GM12878 (cell line): Measurements from ENCODE around the gene MCRIP2. TPM values are rescaled to one million over a fixed set of nuclear protein-coding genes. Genes with fewer than 3 reads are reported as not detected.
A peak's percentile ranks its signal among the peaks of the same experiment; 100 is the strongest.

Source experiments
- ATAC-seq: fragments of 200-7000 bp; cut with Tn5 transposase; 3 replicates; pipeline ENCODE4 v1.9.1; 2020; ENCODE audit warnings: mild to moderate bottlenecking, moderate library complexity
- BruUV-seq: library from RNA; stranded (reverse); fragments of 400-500 nt; replicated peaks from 2 replicates; lab custom pipeline; 2021; lab: Mats Ljungman, UMichigan
- CTCF ChIA-PET: fragments of 300-600 bp; sonication (Branson Sonifier 250); formaldehyde crosslinking; extraction: SDS; loops from one replicate; lab custom pipeline; 2021; ENCODE audit warnings: inconsistent platforms; lab: Yijun Ruan, JAX
- POLR2A ChIA-PET: fragments of 350-600 bp; formaldehyde crosslinking; extraction: SDS; loops from one replicate; lab custom pipeline; 2021; ENCODE audit warnings: inconsistent platforms; lab: Charles Lee
- RAD21 ChIA-PET: fragments of 300-600 bp; sonication (Branson Sonifier 250); formaldehyde crosslinking; loops from one replicate; lab custom pipeline; 2023; ENCODE audit warnings: antibody characterized with exemption; ENCODE audit not compliant: unreplicated experiment; lab: Charles Lee
- SMC1A ChIA-PET: fragments of 300-600 bp; sonication (Branson Sonifier 250); formaldehyde crosslinking; loops from one replicate; lab custom pipeline; 2023; ENCODE audit not compliant: unreplicated experiment, uncharacterized antibody; lab: Charles Lee
- DNase-seq: peaks from one replicate; pipeline ENCODE4 v3.0.0-alpha.2; 2011; ENCODE audit warnings: low read depth, low spot score
- FAIRE-seq: peaks from 3 replicates; lab custom pipeline; 2011; peaks lifted over from hg19 to GRCh38; lab: Jason Lieb, UNC
- H2AFZ ChIP-seq: 2 replicates; pipeline ENCODE4 v1.6.0; 2011; ENCODE audit warnings: low read depth, low read length, control low read depth; ENCODE audit not compliant: control insufficient read depth
- H3K27ac ChIP-seq: 2 replicates; pipeline ENCODE4 v1.5.1; 2011; ENCODE audit warnings: control low read depth; ENCODE audit not compliant: control insufficient read depth, insufficient read depth
- H3K27me3 ChIP-seq, 2 experiments: replicated peaks in 1 of 2; 2 replicates each; pipeline versions ENCODE4 v1.6.0 to v1.6.1; 2011; ENCODE audit warnings: low read length in 1 of 2; ENCODE audit not compliant: control insufficient read depth in 2 of 2, insufficient read depth in 2 of 2
- H3K36me3 ChIP-seq, 2 experiments: 2 replicates each; pipeline ENCODE4 v1.5.1; 2011; ENCODE audit warnings: low read length in 1 of 2; ENCODE audit not compliant: control insufficient read depth in 2 of 2, insufficient read depth in 2 of 2
- H3K4me1 ChIP-seq: 2 replicates; pipeline ENCODE4 v1.6.1; 2011; ENCODE audit warnings: mild to moderate bottlenecking, low read length, moderate library complexity, mixed read lengths; ENCODE audit not compliant: control insufficient read depth, insufficient read depth
- H3K4me2 ChIP-seq: 2 replicates; pipeline ENCODE4 v1.6.0; 2011; ENCODE audit warnings: control low read depth; ENCODE audit not compliant: control insufficient read depth, insufficient read depth
- H3K4me3 ChIP-seq: fragments of 200-600 bp; sonication (generic); 2 replicates; pipeline ENCODE4 v1.5.1; 2016
- H3K79me2 ChIP-seq: 2 replicates; pipeline ENCODE4 v1.6.0; 2011; ENCODE audit warnings: low read length; ENCODE audit not compliant: control insufficient read depth, insufficient read depth
- H3K9ac ChIP-seq: 2 replicates; pipeline ENCODE4 v1.8.0; 2011; ENCODE audit warnings: low read length, control low read depth, mixed read lengths; ENCODE audit not compliant: control insufficient read depth, insufficient read depth
- H3K9me3 ChIP-seq: replicated peaks from 3 replicates; pipeline ENCODE4 v1.5.1; 2011; ENCODE audit warnings: mild to moderate bottlenecking, low read length; ENCODE audit not compliant: control insufficient read depth, insufficient read depth
- H4K20me1 ChIP-seq: 2 replicates; pipeline ENCODE4 v1.6.0; 2011; ENCODE audit not compliant: control insufficient read depth, insufficient read depth
- BACH1 ChIP-seq: fragments of 450-650 bp; IDR thresholded peaks from 2 replicates; pipeline ENCODE4 v1.6.1; 2017; ENCODE audit warnings: mild to moderate bottlenecking, borderline replicate concordance
- CBX3 ChIP-seq: fragments of 200-600 bp; sonication (generic); IDR thresholded peaks from 2 replicates; pipeline ENCODE4 v1.6.1; 2016; ENCODE audit warnings: low read depth, borderline replicate concordance
- CEBPB ChIP-seq, 2 experiments: fragments of 150-350 bp in 1 of 2; IDR thresholded peaks; 2 replicates each; pipeline ENCODE4 v1.6.1; 2012 to 2014; ENCODE audit warnings: low read depth in 2 of 2, low read length in 2 of 2, borderline replicate concordance in 1 of 2, inconsistent platforms in 1 of 2
- EP300 ChIP-seq, 2 experiments: fragments of 150-350 bp in 1 of 2; IDR thresholded peaks; 2 replicates each; pipeline ENCODE4 v1.6.1; 2011 to 2012; ENCODE audit warnings: low read depth in 2 of 2, low read length in 2 of 2, borderline replicate concordance in 1 of 2, improper control_type of control experiment in 1 of 2, inconsistent platforms in 1 of 2; ENCODE audit not compliant: control insufficient read depth in 1 of 2
- GABPA ChIP-seq: IDR thresholded peaks from 2 replicates; pipeline ENCODE4 v1.6.1; 2014; ENCODE audit warnings: antibody characterized with exemption, low read depth, mild to moderate bottlenecking, inconsistent platforms
- HDAC6 ChIP-seq: fragments of 200-600 bp; sonication (generic); IDR thresholded peaks from one replicate; pipeline ENCODE4 v1.8.0; 2017; ENCODE audit warnings: antibody characterized with exemption; ENCODE audit not compliant: unreplicated experiment
- NBN ChIP-seq: fragments of 450-650 bp; IDR thresholded peaks from 2 replicates; pipeline ENCODE4 v1.6.1; 2016
- RAD21 ChIP-seq: IDR thresholded peaks from 2 replicates; pipeline ENCODE4 v1.6.1; 2011; ENCODE audit warnings: mild to moderate bottlenecking, low read depth, low read length, moderate library complexity; ENCODE audit not compliant: insufficient read depth
- RELA ChIP-seq: fragments of 450-650 bp; IDR thresholded peaks from 2 replicates; pipeline ENCODE4 v1.8.0; 2014; ENCODE audit warnings: borderline replicate concordance; ENCODE audit not compliant: partially characterized antibody
- RELB ChIP-seq: fragments of 450-650 bp; IDR thresholded peaks from 2 replicates; pipeline ENCODE4 v1.6.1; 2017; ENCODE audit warnings: low read depth, mild to moderate bottlenecking, moderate library complexity
- RUNX3 ChIP-seq: IDR thresholded peaks from 2 replicates; pipeline ENCODE4 v1.6.1; 2012; ENCODE audit warnings: low read length, inconsistent platforms
- SMAD1 ChIP-seq: fragments of 450-650 bp; IDR thresholded peaks from 2 replicates; pipeline ENCODE4 v1.6.1; 2018; ENCODE audit warnings: mild to moderate bottlenecking, low read depth; ENCODE audit not compliant: partially characterized antibody
- STAT3 ChIP-seq: IDR thresholded peaks from 2 replicates; pipeline ENCODE4 v1.6.1; 2011; ENCODE audit warnings: low read depth, low read length, improper control_type of control experiment
- TARDBP ChIP-seq: IDR thresholded peaks from 2 replicates; pipeline ENCODE4 v1.6.1; 2016; ENCODE audit warnings: borderline replicate concordance
- TCF12 ChIP-seq: IDR thresholded peaks from 2 replicates; pipeline ENCODE4 v1.6.1; 2011; ENCODE audit warnings: low read depth, mild to moderate bottlenecking, low read length
- YBX1 ChIP-seq: fragments of 450-650 bp; IDR thresholded peaks from 2 replicates; pipeline ENCODE4 v1.6.1; 2016; ENCODE audit warnings: antibody characterized with exemption
- ZBTB40 ChIP-seq: fragments of 450-650 bp; IDR thresholded peaks from 2 replicates; pipeline ENCODE4 v1.6.1; 2016; ENCODE audit warnings: mild to moderate bottlenecking, moderate library complexity, borderline replicate concordance
- ZNF384 ChIP-seq: IDR thresholded peaks from 2 replicates; pipeline ENCODE4 v1.6.1; 2012; ENCODE audit warnings: low read depth, mild to moderate bottlenecking, low read length, improper control_type of control experiment, borderline replicate concordance
- ZNF622 ChIP-seq: fragments of 450-650 bp; IDR thresholded peaks from 2 replicates; pipeline ENCODE4 v1.6.1; 2017; ENCODE audit warnings: mild to moderate bottlenecking, inconsistent platforms
- WGBS: methylation state at CpG from one replicate; pipeline ENCODE4 v1.1.6; 2016; ENCODE audit warnings: low lambda C conversion rate; ENCODE audit not compliant: insufficient replicate concordance, insufficient coverage; ENCODE audit errors: missing lambda C conversion rate; 5-methylcytosine and 5-hydroxymethylcytosine counted together
- in situ Hi-C: fragments of 300-500 bp; cut with MboI; formaldehyde crosslinking; loops from 9 replicates; pipeline ENCODE4 v1.14.3; 2018; ENCODE audit warnings: mixed read lengths
- intact Hi-C: fragments of 100-400 bp; cut with micrococcal nuclease; formaldehyde crosslinking; loops from one replicate; pipeline ENCODE4 v1.14.2; 2022; ENCODE audit not compliant: unreplicated experiment
- polyA plus RNA-seq, 11 experiments: library from polyadenylated mRNA; depleted of rRNA in 4 of 11; unstranded in 6 of 11; stranded (reverse) in 5 of 11; fragments of >200 nt; fragmentation: Nextera tagmentation in 4 of 11; fragmentation: Illumina TruSeq in 1 of 11; extraction: Ambion mirVana in 4 of 11; extraction: Trizol in 1 of 11; gene quantifications; 1 replicate in 1 of 11; 2 replicates in 10 of 11; pipeline versions ENCODE4 v1.2.1 to v1.2.3, GENCODE V29; 2011 to 2016; ENCODE audit warnings: inconsistent platforms in 2 of 11, missing spikeins in 2 of 11, low read depth in 1 of 11
- total RNA-seq, 4 experiments: library from RNA; depleted of rRNA in 3 of 4; stranded (reverse); fragments of >200 nt in 3 of 4; fragmentation: Illumina TruSeq in 1 of 4; extraction: Trizol in 1 of 4; gene quantifications; 2 replicates each; pipeline versions ENCODE4 v1.2.1 to v1.2.3, GENCODE V29; 2013 to 2021

MCRIP2 gene
- total and polyA plus RNA-seq, 10 of the 15 experiments (the other 5 are each of a cell fraction or from before 2014, with no cell fraction given) = 0.19 to 93.1 (median 57.9) TPM

- FAIRE-seq (peak; percentile 94), DNase-seq (no peak), ATAC-seq (peak; percentile 86)
- Histone ChIP-seq H3K9me3 (no peaks in the 10 kb centered on the region), H3K27ac (peak within 1 kb of the TSS; percentile 44; the same call in 1 of the 2 replicates), H2AFZ (peak within 1 kb of the TSS; percentile 37; the same call in 1 of the 2 replicates), H3K36me3 (peaks cover 6 to 14% of the 10 kb centered on the region in 2 experiments; a peak in 2 of 4 replicates), H3K27me3 (no peaks in the 10 kb centered on the region), H3K4me1 (peaks cover 16% of the 10 kb centered on the region), H4K20me1 (peaks cover 6% of the 10 kb centered on the region; the same call in 1 of the 2 replicates), H3K4me2 (peak within 1 kb of the TSS; percentile 90), H3K9ac (peak within 1 kb of the TSS; percentile 61), H3K4me3 (peak within 1 kb of the TSS; percentile 67), H3K79me2 (peaks cover 26% of the 10 kb centered on the region)
- no TSS peak for BruUV-seq
- WGBS = 2% methylated on average over 66 of the region's 91 CpGs
- RAD21 ChIA-PET = no interaction called here
- SMC1A ChIA-PET = no interaction called here
- intact Hi-C loops (loop anchor here (2.0 to 5.0 kb wide), 3 partner anchors 37 to 157 kb away; partner anchors contain the start of genes ANTKMT, CAPN15 and METTL26), in situ Hi-C loops (no loop called here)
- CTCF ChIA-PET = interaction anchor here (0.8 kb wide), 1 partner anchor 36 kb away, joined by 3 read pairs; no protein-coding TSS in a partner anchor
- POLR2A ChIA-PET = interaction anchor here (0.6 to 1.0 kb wide), 2 partner anchors 11 to 30 kb away, joined by 3 to 5 read pairs; no protein-coding TSS in a partner anchor
- TF ChIP-seq NBN (no peak), RAD21 (no peak), GABPA (peak; percentile 95), CBX3 (no peak), RUNX3 (no peak), RELA (peak; percentile 24), ZBTB40 (peak; percentile 93), CEBPB (IDR thresholded peaks at IDR 0.05; ENCODE audit: borderline replicate concordance in 1 of 2, low read depth in 2 of 2, low read length in 2 of 2) (no peak), TCF12 (0 out of 2 replicates have a peak, but pooled peaks have one; percentile 32), BACH1 (no peak; the same call in 1 of the 2 replicates), RELB (no peak), TARDBP (0 out of 2 replicates have a peak, but pooled peaks have one; percentile 13), ZNF384 (no peak), EP300 (IDR thresholded peaks at IDR 0.05; ENCODE audit: borderline replicate concordance in 1 of 2, control insufficient read depth in 1 of 2, low read depth in 2 of 2, low read length in 2 of 2) (no peak), HDAC6 (peak; percentile 58), STAT3 (no peak), SMAD1 (no peak), ZNF622 (no peak), YBX1 (no peak)
Measured at GRCh38 chr16:684071-684794, 42.6 kb downstream of the MCRIP2 start, which contains the start of gene JMJD8. TSS of gene JMJD8 (minus strand) at chr16:684334. CDS start at chr16:684319, 15 bp downstream.
